Iris pigment epithelial cell (primary cell): ENCODE measurements around the gene PELO.
"Not testable (repeated sequence)": the region's sequence is repeated elsewhere in the genome, so short reads cannot be mapped to it uniquely, and the experiment has no call there.

ENCODE experiments used
- DNase-seq: peaks from one replicate; pipeline ENCODE4 v3.0.0-alpha.2; 2011; ENCODE audit warnings: low read depth

Gene PELO

GRCh38 chr5:52800394-52801213, 12.9 kb downstream of the PELO start:
- peak; percentile 88 for DNase-seq

GRCh38 chr5:52801329-52801728, 13.6 kb downstream of the PELO start:
- DNase-seq, result peak; percentile 55

- DNase-seq, result no peak
Measured at GRCh38 chr5:52802272-52802973, 14.7 kb downstream of the PELO start.

- DNase-seq, result no peak
Measured at GRCh38 chr5:52802974-52803336, 15.2 kb downstream of the PELO start.

GRCh38 chr5:52804387-52804791, 16.7 kb downstream of the PELO start:
- DNase-seq, result no peak

- no peak for DNase-seq
Measured at GRCh38 chr5:52804981-52805380, 17.3 kb downstream of the PELO start.

GRCh38 chr5:52805615-52806014, 17.9 kb downstream of the PELO start:
- DNase-seq, result no peak

GRCh38 chr5:52807037-52807436, 19.3 kb downstream of the PELO start:
- DNase-seq, result no peak

GRCh38 chr5:52807723-52808122, 20.0 kb downstream of the PELO start:
- DNase-seq, result no peak

- peak; percentile 78 for DNase-seq
Measured at GRCh38 chr5:52808316-52808901, 20.7 kb downstream of the PELO start.

GRCh38 chr5:52809884-52810283, 22.2 kb downstream of the PELO start:
- peak; percentile 74 for DNase-seq

- no peak for DNase-seq
Measured at GRCh38 chr5:52810426-52810825, 22.7 kb downstream of the PELO start.

GRCh38 chr5:52811067-52811749, 23.5 kb downstream of the PELO start:
- DNase-seq, result peak; percentile 85

GRCh38 chr5:52814352-52815148, 26.8 kb downstream of the PELO start:
- no peak for DNase-seq

GRCh38 chr5:52817818-52818217, 30.1 kb downstream of the PELO start:
- DNase-seq, result no peak

GRCh38 chr5:52818360-52818759, 30.6 kb downstream of the PELO start:
- DNase-seq, result no peak

- DNase-seq, result not testable (repeated sequence)
Measured at GRCh38 chr5:52818807-52819206, 31.1 kb downstream of the PELO start.

GRCh38 chr5:52821901-52822300, 34.2 kb downstream of the PELO start:
- no peak for DNase-seq

GRCh38 chr5:52822437-52822836, 34.7 kb downstream of the PELO start:
- no peak for DNase-seq

- DNase-seq, result no peak
Measured at GRCh38 chr5:52824827-52825226, 37.1 kb downstream of the PELO start.

- no peak for DNase-seq
Measured at GRCh38 chr5:52825826-52826225, 38.1 kb downstream of the PELO start.

- DNase-seq, result no peak
Measured at GRCh38 chr5:52827815-52828214, 40.1 kb downstream of the PELO start.
